ENCODE data around the gene RNF149. TPM values are rescaled to one million over a fixed set of nuclear protein-coding genes. Genes with fewer than 3 reads are reported as not detected.

The RNF149 gene
- total and polyA plus RNA-seq, 9 of the 15 experiments (the other 6 are each of a cell fraction or from before 2014, with no cell fraction given) = 9.0 to 31.5 (median 22.8) TPM

DNA sequence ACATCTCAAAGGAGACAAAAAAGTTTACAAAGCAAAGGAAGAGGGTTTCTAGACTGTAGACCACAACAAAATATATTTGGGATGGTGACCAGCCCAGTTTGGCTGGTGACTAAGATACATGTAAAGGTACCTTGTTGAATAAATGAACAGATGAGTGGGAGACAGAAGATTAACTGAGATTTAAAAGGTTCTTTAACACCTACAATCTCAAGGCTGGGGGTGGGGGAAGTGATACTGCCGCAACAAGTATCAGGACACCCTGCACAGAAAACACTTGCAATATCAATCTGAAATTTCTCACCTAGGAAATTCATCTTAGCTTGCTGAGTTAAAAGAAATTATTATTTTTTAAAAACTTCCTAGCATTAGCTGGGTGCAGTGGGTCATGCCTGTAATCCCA, 8.3 kb downstream of the RNF149 start (continued):
- TF ChIP-seq, protein P1, sequence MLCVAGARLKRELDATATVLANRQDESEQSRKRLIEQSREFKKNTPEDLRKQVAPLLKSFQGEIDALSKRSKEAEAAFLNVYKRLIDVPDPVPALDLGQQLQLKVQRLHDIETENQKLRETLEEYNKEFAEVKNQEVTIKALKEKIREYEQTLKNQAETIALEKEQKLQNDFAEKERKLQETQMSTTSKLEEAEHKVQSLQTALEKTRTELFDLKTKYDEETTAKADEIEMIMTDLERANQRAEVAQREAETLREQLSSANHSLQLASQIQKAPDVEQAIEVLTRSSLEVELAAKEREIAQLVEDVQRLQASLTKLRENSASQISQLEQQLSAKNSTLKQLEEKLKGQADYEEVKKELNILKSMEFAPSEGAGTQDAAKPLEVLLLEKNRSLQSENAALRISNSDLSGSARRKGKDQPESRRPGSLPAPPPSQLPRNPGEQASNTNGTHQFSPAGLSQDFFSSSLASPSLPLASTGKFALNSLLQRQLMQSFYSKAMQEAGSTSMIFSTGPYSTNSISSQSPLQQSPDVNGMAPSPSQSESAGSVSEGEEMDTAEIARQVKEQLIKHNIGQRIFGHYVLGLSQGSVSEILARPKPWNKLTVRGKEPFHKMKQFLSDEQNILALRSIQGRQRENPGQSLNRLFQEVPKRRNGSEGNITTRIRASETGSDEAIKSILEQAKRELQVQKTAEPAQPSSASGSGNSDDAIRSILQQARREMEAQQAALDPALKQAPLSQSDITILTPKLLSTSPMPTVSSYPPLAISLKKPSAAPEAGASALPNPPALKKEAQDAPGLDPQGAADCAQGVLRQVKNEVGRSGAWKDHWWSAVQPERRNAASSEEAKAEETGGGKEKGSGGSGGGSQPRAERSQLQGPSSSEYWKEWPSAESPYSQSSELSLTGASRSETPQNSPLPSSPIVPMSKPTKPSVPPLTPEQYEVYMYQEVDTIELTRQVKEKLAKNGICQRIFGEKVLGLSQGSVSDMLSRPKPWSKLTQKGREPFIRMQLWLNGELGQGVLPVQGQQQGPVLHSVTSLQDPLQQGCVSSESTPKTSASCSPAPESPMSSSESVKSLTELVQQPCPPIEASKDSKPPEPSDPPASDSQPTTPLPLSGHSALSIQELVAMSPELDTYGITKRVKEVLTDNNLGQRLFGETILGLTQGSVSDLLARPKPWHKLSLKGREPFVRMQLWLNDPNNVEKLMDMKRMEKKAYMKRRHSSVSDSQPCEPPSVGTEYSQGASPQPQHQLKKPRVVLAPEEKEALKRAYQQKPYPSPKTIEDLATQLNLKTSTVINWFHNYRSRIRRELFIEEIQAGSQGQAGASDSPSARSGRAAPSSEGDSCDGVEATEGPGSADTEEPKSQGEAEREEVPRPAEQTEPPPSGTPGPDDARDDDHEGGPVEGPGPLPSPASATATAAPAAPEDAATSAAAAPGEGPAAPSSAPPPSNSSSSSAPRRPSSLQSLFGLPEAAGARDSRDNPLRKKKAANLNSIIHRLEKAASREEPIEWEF (CRISPR knock-in tag; IDR thresholded peaks at IDR 0.05) = no peak
- TF ChIP-seq ZFP1 (CRISPR knock-in tag; IDR thresholded peaks at IDR 0.05) (no peak), TAF7 (tag; IDR thresholded peaks at IDR 0.05) (no peak), ZNF584 (CRISPR knock-in tag; IDR thresholded peaks at IDR 0.05; ENCODE audit: low read depth) (no peak)

DNA sequence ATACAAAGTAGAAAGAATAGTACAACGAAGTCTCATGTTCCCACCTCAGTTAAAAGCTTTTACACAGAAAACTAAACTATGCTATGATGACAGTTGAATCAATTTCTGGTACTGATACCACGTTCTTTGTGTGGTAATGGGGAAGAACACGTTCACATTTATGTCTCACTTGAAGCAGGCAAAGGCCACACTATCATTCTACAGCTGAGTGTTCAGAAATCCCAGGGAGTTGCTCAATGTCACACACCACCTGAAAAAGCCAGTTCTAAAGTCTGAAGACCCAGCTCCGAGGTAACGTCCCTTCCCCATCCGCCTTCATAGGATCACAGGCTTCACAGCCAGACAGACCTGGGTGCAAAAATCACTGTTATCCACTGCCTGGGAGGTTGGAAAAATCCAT, 8.9 kb downstream of the RNF149 start:
- Histone ChIP-seq H3K9ac (ENCODE audit: insufficient read depth in 1 of 2, low read depth in 2 of 2, low read length in 2 of 2) (no peak overlapping the region), H3K36me3 (ENCODE audit: control insufficient read depth, insufficient read depth, low read length) (peaks cover 38% of the 10 kb centered on the region; the same call in 2 of the 3 replicates), H3K79me2 (ENCODE audit: control insufficient read depth, insufficient read depth, low read length) (peaks cover 91% of the 10 kb centered on the region), H3K4me3 (no peak overlapping the region), H4K20me1 (replicated peaks; ENCODE audit: control insufficient read depth, insufficient read depth, low read length) (peaks cover 13% of the 10 kb centered on the region), H3K4me1 (replicated peaks in 1 of 2; ENCODE audit: control insufficient read depth in 2 of 2, insufficient read depth in 2 of 2, low read length in 2 of 2) (no peaks in the 10 kb centered on the region; a peak in 1 of 5 replicates), H3K4me2 (ENCODE audit: insufficient read depth, low read length) (no peak overlapping the region), H3K9me1 (ENCODE audit: control insufficient read depth, insufficient read depth, low read length) (no peaks in the 10 kb centered on the region), H2AFZ (ENCODE audit: low read depth, low read length) (no peak overlapping the region), H3K27me3 (ENCODE audit: control insufficient read depth in 2 of 2, insufficient read depth in 2 of 2, low read length in 2 of 2) (no peaks in the 10 kb centered on the region), H3K9me3 (replicated peaks; ENCODE audit: control insufficient read depth, insufficient read depth, low read depth, low read length) (no peaks in the 10 kb centered on the region), H3K27ac (ENCODE audit: extremely low read depth, low read depth, low read length) (no peak overlapping the region)
- 58% methylated on average over 6 of the region's 6 CpGs for WGBS (ENCODE audit: insufficient coverage, low coverage, missing lambda C conversion rate)
- no peak for ATAC-seq
- intact Hi-C loops (cut with micrococcal nuclease) (no loop called here), in situ Hi-C loops (cut with MboI) (no loop called here)
- ChIA-PET POLR2A (interaction anchor here (1.1 to 2.2 kb wide), 2 partner anchors 9 to 19 kb away, joined by 4 to 9 read pairs; partner anchors contain the start of gene RNF149), CTCF (ENCODE audit: low intra/inter-chr PET ratio) (no interaction called here)
- DNase-seq (ENCODE audit: extremely low read depth in 1 of 4, low spot score in 3 of 4) = no peak
- no peak for FAIRE-seq
- BruUV-seq (replicated peaks) = no TSS peak
- TF ChIP-seq NR1H2 (CRISPR knock-in tag; IDR thresholded peaks at IDR 0.05) (no peak), TEAD4 (IDR thresholded peaks at IDR 0.05; ENCODE audit: low read length) (no peak), TEAD4 (CRISPR knock-in tag; IDR thresholded peaks at IDR 0.05; ENCODE audit: borderline replicate concordance) (no peak), RBM39 (optimal IDR thresholded peaks at IDR 0.05; ENCODE audit: low read depth, low read length) (no peak), ZNF140 (CRISPR knock-in tag; IDR thresholded peaks at IDR 0.05) (no peak), ZNF165 (CRISPR knock-in tag; IDR thresholded peaks at IDR 0.05; ENCODE audit: borderline replicate concordance) (no peak), BRD9 (IDR thresholded peaks at IDR 0.05; ENCODE audit: low read depth, partially characterized antibody) (no peak), FOXP1 (CRISPR knock-in tag; IDR thresholded peaks at IDR 0.05) (no peak), SMAD3 (CRISPR knock-in tag; conservative IDR thresholded peaks at IDR 0.05) (no peak)
- TF ChIP-seq, protein P2, sequence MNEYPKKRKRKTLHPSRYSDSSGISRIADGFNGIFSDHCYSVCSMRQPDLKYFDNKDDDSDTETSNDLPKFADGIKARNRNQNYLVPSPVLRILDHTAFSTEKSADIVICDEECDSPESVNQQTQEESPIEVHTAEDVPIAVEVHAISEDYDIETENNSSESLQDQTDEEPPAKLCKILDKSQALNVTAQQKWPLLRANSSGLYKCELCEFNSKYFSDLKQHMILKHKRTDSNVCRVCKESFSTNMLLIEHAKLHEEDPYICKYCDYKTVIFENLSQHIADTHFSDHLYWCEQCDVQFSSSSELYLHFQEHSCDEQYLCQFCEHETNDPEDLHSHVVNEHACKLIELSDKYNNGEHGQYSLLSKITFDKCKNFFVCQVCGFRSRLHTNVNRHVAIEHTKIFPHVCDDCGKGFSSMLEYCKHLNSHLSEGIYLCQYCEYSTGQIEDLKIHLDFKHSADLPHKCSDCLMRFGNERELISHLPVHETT (CRISPR knock-in tag; conservative IDR thresholded peaks at IDR 0.05 in 1 of 2, IDR thresholded peaks at IDR 0.05 in 1 of 2) = no peak
